Posterior cingulate gyrus (tissue), 11 donors: ENCODE data around the gene ROR1.

Source experiments
- DNase-seq, 10 donors: peaks; one replicate each; pipeline versions ENCODE4 v3.0.0 to v3.0.0-alpha.2; 2020 to 2021; ENCODE audit warnings: mixed read lengths in 3 of 10
- intact Hi-C: fragments of 100-400 bp; cut with DNase I; formaldehyde crosslinking; loops from one replicate; pipeline ENCODE4 v1.15.1; 2023

Gene ROR1

GRCh38 chr1:63955370-63956145 lies 181.7 kb downstream of the ROR1 start:
- intact Hi-C loops = no loop called here
- DNase-seq = no peak

DNA sequence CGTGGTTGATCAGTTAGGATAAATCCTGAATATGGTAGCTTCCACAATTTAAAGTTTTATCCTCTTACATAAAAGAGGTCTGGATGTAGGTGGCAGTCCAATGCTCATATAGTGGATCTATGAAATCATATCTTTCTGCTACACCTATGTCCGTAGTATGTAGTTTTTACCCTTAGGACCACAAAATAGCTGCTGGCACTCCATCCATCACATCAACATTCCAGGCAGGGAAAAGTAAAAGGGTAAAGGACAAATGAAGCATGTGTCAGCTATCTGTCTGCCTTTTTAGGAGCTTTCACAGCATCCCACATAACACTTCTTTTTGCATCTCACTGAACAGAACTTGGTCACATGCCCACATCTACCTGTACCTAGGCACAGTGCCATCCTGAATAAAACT lies 184.7 kb downstream of the ROR1 start:
- no peak for DNase-seq
- intact Hi-C loops = no loop called here

DNA sequence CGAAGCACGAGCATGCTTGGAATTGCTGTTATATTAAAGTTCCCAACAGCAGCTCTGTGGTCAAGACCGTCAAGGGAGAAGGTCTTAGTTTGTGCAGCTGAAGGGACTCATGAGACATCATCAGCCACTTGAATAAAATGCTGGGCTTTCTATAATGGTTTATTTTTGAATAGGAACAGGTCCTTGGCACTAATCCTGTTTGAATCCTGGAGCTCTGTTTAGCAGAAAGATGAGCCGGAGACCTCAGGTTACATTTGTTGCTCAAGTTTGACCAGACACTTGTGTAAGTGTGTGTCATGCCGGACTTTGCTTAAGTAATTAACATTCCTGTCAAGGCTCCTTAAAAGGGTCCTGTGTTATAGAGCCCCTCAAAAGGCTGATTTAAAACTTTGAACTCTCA lies 186.5 kb downstream of the ROR1 start:
- DNase-seq = no peak
- intact Hi-C loops = no loop called here

DNA sequence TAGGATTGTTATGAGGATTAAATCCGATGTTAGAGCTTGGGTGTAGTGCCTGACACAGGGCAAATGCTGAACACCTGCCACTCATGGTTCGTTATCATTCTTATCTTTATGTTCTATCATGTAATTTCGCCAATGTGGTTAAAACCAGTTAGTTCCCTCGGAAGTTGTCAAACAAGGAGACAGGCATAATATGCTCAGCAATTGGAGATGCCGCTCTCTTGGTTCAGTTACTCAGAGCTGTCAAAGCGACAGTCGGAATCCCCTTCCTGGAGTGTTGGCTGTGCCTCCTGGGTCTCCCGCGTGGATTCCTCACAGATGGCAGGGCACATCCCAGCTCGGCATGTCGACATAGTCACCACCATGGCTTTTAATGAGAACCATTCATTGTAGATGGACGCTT lies 192.2 kb downstream of the ROR1 start:
- no peak for DNase-seq
- intact Hi-C loops = no loop called here

GRCh38 chr1:63967901-63968300 lies 194.1 kb downstream of the ROR1 start:
- intact Hi-C loops = no loop called here
- no peak for DNase-seq

DNA sequence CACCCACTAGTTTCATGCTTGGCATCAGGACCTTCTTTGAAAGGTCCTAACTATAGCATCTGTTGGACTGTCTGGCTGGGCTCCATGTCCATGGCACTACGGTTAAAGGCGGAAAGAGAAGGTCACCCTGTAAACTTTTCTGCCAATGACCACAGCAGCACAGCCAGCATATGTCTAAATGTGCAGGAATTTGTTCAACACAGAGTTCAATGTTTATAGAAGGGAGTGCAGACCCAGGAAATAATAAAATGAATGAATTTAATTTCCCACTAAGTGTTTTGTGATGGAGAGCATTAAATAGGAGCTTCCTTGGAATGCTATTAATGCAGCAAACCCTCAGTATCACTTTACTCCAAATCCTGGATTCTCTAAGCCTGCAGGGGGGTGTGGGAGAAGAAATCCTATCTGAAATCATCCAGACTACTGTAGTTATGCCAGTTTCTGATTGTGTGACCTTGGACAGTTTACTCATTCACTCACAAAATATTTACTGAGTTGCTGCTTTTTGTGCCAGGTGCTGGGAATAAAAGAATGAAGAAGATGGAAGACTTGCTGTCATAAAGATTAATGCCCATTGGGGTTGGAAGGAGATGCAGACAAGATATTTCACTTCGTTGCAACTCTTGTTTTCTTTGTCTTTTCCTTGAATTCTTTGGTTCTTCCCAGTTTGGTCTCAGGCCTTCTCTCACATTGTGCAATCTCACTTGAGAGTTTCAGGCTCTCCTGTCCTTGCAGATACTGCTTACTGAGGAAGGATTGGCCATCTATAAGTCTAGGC lies 195.0 kb downstream of the ROR1 start:
- intact Hi-C loops = no loop called here
- no peak for DNase-seq

DNA sequence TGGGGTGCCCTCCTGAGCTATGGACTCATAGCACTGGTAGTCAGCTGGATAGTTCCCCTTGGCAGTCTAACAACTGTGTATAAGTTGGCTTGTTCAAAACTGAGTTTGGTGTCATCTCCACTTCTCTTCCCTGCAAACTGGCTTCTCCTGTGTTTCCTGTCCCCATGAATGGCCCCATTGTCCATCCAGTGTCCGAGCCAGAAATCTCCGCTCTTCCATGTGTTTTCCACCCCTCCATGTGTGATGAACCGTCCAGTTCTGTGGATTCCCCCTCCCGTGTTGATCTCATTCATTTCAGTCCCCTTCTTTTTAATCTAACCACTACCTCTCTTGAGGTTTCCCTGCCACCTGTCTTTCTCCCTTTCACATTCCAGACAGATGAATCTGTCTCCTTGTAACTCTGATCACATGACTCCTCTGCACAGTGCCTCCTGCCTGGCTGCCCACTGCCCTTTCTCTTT lies 195.7 kb downstream of the ROR1 start:
- DNase-seq = peak in 3 of 10 donors; percentile 21 to 79 (median 27)
- intact Hi-C loops = no loop called here

DNA sequence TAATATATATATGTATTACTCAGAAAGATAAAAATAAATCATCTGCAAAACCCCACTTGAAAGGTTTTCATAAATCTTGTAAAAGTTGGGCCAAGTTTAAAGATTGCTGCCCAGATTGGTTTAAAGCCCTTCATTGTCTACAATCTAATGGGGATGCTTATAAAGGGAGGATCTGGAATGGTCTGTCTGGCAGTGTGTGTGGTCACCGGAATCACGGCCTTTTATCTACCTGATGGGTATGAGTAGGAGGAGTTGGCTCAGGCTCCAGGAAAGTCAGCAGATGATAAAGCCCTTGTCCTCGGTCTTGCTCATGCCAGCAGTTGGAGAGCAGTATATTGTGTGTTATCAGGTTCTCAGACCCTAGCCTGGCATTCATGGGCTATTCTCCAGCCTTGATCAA lies 197.7 kb downstream of the ROR1 start:
- no peak for DNase-seq
- intact Hi-C loops = no loop called here

DNA sequence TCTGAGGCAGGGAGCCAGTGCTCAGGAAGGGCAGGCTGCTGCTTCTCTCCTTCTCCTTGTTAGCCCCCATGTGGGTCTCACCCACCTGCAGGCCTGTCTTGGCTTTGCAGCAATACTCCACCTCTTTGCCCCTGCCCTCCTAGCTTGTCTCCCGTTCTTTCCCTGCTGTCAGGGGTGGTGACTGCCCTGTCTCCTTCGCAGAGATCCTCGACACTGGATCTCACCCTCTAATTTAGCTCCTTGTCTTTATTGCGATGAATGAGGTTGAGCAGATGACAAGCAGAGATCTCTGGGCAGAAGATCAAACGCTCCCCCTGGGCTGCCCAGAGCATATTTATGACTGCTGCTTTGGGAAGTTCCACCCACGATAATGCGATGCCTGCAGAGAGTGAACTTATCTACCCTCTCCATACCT lies 199.2 kb downstream of the ROR1 start:
- DNase-seq = no peak
- intact Hi-C loops = no loop called here

GRCh38 chr1:63974966-63975365 lies 201.1 kb downstream of the ROR1 start:
- no peak for DNase-seq
- intact Hi-C loops = no loop called here

DNA sequence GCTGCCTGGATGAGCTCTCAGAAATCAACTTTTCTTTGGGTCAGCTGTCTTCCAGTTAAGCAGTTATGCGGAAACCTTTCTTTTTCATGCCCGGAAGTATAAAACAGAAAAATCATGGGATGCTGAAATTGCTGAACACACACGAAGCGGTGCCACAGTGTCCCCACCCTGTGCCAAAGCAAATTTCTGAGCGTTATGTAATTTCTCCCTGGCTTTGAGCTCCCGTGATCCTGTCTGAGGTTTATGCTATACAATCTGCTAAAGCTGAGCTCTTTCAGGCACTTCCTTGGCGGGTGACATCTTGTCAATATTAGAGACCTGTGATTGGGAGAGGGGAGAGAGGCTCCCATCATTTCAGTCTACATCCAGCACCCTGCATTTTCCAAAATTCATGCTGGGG lies 201.7 kb downstream of the ROR1 start:
- intact Hi-C loops = no loop called here
- no peak for DNase-seq

GRCh38 chr1:63976006-63976405 lies 202.2 kb downstream of the ROR1 start:
- no peak for DNase-seq
- intact Hi-C loops = no loop called here

GRCh38 chr1:63977466-63977865 lies 203.6 kb downstream of the ROR1 start:
- intact Hi-C loops = no loop called here
- DNase-seq = no peak

DNA sequence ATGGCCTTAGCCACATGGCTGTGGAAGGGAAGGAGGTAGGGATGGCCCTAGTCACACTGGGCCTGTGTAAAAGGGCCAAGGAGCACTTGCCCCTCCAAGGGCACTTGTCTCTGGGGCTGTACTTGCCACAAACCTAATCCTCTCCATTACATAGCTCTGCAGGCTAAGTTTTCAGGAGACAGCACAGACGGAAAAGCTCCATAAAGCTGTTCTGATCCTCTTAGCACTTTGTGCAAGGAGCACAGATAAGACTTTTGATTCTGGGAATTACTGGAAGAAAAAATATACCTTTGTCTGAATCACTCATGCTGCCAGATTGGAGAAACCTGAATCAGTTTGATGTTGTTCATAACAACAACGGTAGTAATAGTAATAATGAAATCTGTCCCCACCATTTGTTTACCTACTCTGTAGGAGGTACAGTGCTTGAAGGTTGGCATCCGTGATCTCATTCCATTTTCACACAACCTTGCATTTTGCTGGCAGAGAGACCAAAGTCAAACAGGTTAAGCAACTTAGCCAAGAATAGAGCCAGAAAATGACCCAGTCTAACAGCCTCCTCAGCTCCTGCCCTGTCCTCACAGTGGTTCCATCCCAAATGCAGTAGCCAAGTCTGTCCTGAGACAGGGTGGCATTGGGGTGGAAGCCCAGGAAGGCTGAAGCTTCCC lies 207.1 kb downstream of the ROR1 start:
- intact Hi-C loops = no loop called here
- DNase-seq = no peak

GRCh38 chr1:63981408-63981773 lies 207.6 kb downstream of the ROR1 start:
- no peak for DNase-seq
- intact Hi-C loops = no loop called here

DNA sequence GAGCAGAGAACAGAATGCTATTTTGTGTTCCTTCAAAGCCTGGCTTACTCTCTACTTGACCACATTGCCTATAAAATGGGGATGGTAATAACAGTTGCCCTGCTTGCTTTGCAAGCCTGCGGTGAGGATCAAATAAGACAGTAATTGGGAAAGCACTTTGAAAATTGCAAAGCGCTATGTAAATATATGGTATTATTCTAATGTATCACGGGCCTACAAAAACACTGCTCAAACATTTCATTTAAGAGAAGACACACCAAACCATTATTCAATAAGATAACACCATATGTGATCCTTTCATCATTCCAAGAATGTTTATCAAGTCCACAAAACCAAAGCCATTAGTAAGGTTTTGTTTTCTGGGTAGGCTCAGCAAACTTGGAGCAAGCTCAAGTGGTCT lies 208.4 kb downstream of the ROR1 start:
- DNase-seq = no peak
- intact Hi-C loops = no loop called here

DNA sequence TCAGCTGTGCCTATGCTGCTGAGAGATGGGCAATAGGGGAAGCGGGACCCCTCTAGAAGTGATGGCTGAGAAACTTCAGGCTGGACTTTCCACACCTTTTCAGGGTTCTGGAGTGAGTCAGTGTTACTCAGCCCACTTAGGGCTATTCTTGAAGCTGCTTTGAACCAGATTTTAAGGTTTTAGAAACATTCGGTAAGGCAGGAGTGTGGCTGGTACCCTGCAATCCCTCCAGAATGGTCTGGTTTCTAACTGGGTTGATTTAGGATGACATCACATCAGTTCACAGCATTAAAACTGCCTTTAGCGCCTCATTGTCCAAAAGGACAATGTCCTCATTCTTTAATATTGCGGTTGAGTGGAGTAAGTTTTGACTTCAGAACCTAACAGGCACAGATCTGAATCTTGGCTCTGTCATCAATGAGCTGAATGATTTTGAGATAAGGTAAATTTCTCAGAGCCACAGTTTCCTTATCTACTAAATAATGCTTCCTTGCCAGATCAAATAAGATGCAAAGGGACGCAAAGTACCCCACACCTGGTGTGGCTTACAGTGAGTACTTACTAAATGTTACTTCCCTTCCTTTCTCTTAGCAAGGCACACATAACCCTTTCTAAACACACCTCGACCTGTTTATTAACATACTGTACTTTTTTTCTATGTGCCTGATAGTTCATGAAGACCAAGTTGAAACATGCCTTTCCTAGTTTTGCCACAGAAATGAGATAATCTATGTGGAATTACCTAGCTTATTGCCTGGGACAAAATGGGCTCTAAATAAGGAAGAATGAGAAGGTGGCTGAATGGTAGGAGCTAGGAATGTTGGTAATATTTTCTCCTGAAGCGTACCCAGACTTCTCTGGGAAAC lies 209.8 kb downstream of the ROR1 start:
- DNase-seq = no peak
- intact Hi-C loops = no loop called here

DNA sequence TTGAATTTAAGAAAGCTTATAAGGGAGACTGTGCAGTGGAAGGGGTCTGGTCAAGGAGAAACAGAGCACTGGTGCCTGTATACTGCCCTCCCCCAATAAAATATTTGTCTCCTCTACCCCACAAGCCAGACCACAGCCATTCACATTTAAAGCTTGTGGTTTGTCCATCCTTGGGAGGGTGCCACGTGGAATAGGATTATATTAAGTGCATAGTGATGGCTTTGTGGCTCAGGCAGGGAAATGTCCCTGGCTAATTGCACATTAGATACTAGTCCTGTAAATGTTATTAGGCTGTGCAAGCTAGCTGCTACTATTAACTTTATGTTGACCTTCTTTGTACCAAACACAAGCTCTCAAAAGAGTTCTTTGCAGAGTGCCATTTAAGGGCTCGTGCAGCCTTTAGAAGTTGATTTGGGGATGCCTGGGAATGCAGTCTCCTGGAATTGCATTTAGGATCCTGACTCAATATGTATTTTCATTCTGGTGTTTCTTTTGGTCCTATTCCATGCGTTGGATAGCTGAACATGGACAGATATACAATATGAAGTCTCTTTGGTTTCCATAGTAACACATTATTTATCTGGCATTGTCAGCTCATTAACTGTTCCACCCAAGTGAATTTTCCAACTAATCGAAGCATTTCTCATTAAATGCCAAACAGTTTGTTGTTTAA lies 210.6 kb downstream of the ROR1 start:
- intact Hi-C loops = no loop called here
- no peak for DNase-seq

- intact Hi-C loops = no loop called here
- no peak for DNase-seq
Observed at GRCh38 chr1:63984930-63985290, 211.1 kb downstream of the ROR1 start.

- no peak for DNase-seq
- intact Hi-C loops = no loop called here
Observed at GRCh38 chr1:63987014-63987627, 213.3 kb downstream of the ROR1 start.
